GM19351 (cell line): ENCODE data around the gene TTC32.
"Not testable (repeated sequence)": the region's sequence is repeated elsewhere in the genome, so short reads cannot be mapped to it uniquely, and the experiment has no call there.

ENCODE experiments used
- ATAC-seq: cut with Tn5 transposase; IDR thresholded peaks from one replicate; pipeline ENCODE4 v1.9.1; 2021; ENCODE audit warnings: mild to moderate bottlenecking, moderate library complexity; ENCODE audit not compliant: unreplicated experiment

Gene TTC32

GRCh38 chr2:19899985-19900930 lies 1.5 kb downstream of the TTC32 start:
- peak; percentile 26 for ATAC-seq

- ATAC-seq = no peak
These were observed 3.0 kb downstream of the TTC32 start for GRCh38 chr2:19898592-19899329.

GRCh38 chr2:19897623-19898245 lies 4.0 kb downstream of the TTC32 start:
- ATAC-seq = no peak

GRCh38 chr2:19895535-19895934 lies 6.2 kb downstream of the TTC32 start:
- ATAC-seq = no peak

GRCh38 chr2:19894134-19894792 lies 7.5 kb downstream of the TTC32 start:
- ATAC-seq = peak; percentile 23

- peak; percentile 83 for ATAC-seq
These were observed 8.2 kb downstream of the TTC32 start for GRCh38 chr2:19893520-19894133.

- ATAC-seq = not testable (repeated sequence)
These were observed 9.8 kb downstream of the TTC32 start for GRCh38 chr2:19891971-19892370.

GRCh38 chr2:19890104-19890503 lies 11.7 kb downstream of the TTC32 start:
- no peak for ATAC-seq

- ATAC-seq = no peak
These were observed 13.0 kb downstream of the TTC32 start for GRCh38 chr2:19888831-19889230.

- no peak for ATAC-seq
These were observed 14.3 kb downstream of the TTC32 start for GRCh38 chr2:19887510-19887909.

GRCh38 chr2:19886261-19886660 lies 15.5 kb downstream of the TTC32 start:
- ATAC-seq = no peak

GRCh38 chr2:19885791-19886190 lies 16.0 kb downstream of the TTC32 start:
- ATAC-seq = no peak

- ATAC-seq = no peak
These were observed 17.6 kb downstream of the TTC32 start for GRCh38 chr2:19883971-19884720.

GRCh38 chr2:19883486-19883885 lies 18.3 kb downstream of the TTC32 start:
- ATAC-seq = no peak

GRCh38 chr2:19882286-19882685 lies 19.5 kb downstream of the TTC32 start:
- no peak for ATAC-seq

- no peak for ATAC-seq
These were observed 19.9 kb downstream of the TTC32 start for GRCh38 chr2:19881908-19882265.

- ATAC-seq = no peak
These were observed 20.4 kb downstream of the TTC32 start for GRCh38 chr2:19881221-19881907.

- not testable (repeated sequence) for ATAC-seq
These were observed 21.6 kb downstream of the TTC32 start for GRCh38 chr2:19880191-19880590.

GRCh38 chr2:19879120-19879519 lies 22.7 kb downstream of the TTC32 start:
- ATAC-seq = no peak
